Inferior parietal cortex (tissue), 1 donor: ENCODE results near the gene HHATL.

Experiments
- DNase-seq: peaks from one replicate; pipeline ENCODE4 v3.0.0-alpha.2; 2016; ENCODE audit errors: extremely low spot score

The HHATL gene

DNA sequence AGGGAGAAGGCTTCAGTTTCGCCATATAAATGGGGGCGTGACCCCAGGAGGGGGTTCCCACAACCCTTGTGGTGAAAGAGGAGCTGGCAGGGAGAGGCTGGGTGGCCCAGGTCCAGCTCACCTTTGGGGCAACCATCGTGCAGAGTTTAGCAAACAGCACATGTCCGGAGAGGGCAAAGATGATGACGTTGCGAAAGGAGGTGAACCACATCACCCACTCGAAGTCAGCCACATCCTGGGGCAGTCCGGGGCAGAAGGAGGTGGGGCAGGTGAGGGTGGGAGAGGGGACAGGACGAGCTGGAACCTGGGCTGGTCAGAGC is 3.7 kb downstream of the HHATL start:
- no peak for DNase-seq

DNA sequence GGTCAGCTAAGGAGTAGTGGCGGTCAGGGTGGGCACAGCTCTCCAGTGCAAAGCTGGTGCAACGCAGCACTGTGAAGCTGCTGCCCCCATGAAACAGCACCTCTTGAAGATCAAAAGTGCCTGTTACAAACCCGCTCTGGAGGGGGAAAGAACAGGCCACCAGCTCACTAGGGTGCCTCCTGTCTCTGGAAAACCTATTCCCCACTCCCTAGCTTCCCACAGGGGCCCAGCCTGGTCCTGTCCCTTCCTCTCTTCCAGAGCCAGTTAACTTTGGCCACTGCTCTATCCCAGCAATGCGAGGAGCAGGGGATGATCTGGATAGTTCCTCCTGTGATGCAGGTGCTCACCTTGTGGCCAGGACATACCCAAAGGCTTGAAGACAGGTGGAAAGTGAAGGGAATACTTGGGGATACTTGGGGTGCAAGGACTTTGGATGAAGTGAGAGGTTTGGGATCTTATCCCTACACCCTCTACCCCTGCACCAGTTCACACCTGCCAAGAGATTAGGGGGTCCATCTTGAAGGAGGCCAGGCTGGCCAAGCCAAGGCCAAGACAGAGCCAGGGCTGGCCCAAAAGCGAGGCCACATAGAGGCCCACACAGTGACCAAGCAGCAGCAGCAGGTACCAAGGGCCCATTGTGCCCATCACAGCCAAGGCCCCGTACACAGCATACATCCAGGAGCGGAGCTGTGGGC is 4.2 kb downstream of the HHATL start:
- DNase-seq: no peak

DNA sequence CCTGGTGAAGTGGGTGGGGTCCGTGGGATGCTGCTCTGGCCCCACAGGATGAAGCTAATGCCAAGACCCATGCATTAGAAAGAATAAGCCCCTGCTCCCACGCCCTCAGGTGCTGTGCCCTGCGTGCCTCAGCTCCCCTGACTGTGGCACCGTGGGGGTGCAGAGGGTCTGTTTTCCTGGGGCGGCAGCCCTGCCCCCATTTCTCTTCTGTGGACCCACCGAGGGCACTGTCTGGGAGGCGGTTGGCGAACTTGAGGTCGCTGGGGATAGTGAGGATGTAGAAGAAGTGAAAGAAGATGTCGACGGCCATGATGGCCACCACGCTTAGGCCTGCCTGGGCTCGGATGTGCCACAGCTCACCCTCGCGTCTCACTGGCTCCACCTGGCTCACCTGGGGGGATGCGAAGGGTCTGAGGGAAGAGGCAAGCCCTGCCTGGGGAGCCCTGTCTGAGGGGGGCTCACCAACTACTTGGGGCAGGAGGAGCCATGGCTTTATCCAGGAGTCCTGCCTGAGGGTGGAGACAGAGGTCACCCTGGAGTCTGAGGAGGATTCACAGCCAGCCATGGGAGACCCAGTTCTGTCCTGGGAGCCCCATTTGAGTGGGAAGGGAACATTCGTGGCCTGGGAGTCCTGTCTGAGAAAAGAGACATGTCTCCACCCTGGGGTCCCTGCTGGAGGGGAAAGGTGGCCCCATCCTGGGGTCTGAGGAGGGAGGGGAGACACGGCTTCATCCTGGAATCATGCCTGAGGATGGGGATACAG is 5.1 kb downstream of the HHATL start:
- no peak for DNase-seq

DNA sequence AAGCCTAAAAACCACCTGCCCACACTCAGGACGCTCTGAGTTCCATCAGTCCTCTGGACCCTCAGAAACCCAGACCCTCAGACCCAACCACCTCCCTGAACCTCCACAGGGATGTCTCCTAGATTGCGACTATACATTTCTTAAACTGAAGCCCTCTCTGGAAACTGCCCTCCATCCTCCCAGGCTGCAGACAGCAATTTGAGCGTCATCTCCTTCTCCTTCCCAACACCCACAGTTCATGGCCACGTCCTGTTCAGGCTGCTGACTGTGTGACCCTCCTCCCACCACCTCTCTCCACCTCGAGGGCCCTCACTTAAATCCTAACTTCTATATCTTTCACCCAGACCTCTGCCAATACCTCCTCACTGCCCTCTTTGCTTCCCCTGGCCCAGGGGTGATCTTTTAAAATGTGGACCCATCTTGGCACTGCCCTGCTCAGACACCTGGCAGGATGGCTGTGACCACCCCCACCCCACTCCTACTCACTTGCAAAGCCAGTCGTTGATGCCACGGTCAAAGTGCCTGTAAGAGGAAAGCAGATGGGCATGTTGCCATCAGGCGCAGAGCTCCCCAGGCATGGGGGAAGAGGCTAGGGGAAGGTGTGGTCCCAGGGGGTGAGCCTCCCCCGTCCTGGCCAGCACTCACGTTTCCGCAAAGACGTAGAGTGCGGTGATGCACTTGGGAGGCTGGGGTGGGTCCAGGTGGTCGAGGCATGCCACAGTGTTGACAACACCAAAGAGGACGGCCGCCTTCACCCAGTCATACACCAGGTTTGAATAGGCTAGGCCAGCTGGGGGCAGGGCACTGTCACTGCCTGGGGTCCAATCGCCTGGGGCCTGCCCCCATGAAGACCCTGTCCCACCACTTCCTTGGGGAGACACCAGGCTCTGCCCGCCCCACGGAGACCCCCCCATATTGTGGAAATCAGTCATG is 6.0 kb downstream of the HHATL start:
- no peak for DNase-seq

DNA sequence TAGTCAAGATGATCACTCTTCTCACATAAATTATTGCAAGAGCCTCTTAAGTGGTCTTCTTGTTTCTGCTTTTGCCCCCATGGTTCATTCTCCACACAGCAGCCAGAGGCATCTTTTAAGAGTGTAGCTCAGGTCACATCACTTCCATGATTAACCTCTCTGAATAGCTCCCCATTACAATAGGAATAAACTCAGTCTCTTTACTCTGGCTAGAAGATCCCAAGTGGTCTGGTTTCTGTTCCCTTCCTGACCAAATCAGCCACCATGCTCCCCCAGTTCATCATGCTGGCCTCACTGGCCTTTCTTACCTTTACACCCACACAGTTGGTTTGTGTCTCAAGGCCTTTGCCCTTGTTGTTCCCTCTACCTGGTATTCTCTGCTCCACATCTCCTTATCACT is 8.2 kb downstream of the HHATL start:
- DNase-seq: no peak

DNA sequence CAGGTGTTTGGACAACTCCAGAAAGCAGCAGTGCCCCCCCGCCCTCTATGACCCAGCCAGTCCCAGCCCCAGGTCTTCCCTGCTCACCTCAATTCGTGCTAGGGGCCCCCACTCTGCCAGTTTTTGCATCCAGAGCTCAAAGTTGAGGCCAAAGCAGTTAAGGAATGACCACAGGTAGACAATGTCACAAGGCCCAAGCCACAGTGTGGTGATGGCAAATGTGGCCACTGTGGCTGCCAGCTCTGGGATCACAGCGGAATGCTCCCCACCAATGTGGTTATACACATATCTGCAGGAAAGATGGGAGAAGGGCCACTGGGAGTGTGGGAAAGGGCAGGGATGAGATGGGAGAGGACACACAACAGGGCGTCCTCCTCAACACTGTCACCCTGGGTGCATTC is 9.1 kb downstream of the HHATL start:
- no peak for DNase-seq

DNA sequence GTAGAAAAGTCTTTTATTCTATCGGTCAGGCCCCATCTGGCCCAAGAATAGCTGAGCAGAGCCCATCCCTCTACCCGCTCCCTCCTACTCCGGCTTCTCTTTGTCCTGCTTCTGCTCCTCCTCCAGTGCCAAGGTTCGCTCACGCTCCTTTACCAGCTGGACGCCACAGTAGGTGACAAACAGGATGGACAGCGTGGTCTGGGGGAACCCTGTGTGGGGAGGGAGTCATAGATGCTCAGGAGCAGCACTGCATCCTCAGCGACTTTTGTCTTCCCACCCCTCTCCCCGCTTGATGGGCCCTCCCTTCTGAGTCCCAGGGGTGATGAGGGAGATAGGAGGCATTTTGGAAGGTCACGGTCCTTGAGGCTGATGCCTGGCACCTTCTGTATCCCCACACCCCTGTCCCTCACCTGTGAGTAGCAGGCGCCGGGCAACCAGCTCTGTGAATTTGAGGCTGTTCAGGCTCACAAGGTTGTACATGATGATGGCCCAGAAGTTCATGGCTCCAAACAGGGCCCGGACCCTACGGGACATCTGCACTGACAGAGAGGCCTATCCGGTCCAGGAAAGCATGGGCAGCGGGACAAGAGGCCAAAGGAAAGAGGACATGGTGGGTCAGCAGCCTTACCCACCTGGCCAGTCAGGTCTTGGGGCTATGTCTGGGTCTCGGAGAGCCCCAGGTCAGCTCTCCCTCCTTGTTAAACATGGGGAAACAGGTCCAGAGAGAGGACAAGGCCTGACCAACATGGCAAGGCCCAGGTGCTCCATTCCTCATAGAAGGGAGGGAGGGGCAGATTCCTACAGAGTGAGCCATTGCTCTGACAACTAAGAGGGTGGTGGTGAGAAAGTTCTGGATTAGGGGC is 9.7 kb downstream of the HHATL start:
- no peak for DNase-seq

DNA sequence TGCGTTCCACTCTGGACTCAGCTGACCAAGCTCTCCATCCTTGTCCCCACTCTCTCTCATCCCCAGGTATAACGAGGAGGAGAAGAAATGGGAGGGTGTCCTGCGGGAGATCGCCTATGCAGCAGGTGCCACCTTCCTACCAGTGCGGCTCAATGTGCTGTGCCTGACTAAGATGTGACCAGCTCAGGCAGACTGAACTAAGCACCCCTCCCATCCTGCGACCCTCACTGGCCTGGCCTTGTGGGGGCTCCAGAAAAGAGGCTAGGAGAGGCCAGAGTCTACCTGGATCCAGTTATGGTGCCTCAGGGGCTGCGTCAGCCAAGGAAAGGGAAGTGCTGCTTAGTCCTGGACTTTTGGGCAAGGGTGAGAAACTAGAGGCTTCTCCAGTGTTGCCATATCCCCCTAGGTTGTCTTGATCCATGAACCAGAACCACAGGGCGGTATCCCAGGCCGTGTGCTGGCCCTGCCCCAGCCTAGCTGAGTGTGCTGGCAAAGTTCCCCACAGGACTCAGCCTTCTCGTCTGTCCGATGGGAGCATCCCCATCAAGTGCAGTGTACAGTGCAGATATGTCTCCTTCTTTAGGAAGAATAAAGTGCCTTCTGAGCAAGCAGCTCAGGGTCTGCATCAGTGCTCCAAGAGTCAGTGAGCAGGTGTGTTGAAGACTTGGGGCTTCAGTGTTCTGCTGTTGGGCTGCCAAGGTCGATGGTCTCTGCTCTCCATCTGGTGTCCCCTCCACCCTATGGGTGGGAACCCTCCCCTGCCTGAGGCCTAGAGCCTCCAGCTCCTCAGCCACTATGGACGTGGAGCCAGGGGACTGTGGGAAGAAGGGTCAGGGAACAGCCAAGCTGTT is 10.6 kb downstream of the HHATL start:
- DNase-seq: no peak

DNA sequence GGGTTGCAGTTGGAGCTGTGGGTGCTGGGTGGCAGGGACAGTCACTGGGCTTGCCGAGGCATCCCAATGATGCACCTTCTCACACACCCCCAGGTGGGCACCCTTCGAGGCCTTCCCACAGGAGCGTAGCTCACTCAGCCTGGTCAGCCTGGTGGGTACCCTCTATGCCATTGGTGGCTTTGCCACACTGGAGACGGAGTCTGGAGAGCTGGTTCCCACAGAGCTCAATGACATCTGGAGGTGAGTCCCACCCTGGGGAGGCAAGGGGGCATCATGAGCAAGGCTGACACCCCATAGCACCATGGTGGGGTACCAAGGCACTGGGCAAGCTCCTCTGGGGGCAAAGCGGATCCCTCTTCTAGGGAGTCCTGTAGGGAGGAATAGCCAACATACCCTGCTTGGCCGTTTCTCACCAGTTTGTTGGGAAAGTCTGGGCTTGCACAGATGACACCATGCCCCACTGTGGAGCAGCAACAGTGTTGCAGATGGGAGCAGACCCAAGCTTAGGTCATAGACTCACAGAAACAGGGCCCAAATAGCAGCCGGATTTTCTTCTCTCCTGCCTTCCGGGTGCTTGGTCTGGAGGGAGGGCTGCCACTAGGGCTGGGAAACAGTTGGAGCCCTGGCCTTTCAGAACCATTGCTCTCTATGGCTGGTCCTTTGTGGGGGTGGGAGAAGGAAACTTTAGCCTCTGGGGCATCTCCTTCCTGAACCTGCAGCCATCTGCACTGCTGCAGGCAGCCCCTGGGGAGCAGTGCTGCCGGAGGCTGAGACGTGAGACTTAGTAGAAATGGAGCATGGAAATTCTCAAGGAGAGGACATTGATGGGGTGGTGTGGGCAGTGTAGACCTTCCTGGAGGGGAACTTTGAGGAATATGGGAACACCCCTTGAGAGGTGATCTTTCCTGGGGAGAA is 11.6 kb downstream of the HHATL start:
- no peak for DNase-seq

DNA sequence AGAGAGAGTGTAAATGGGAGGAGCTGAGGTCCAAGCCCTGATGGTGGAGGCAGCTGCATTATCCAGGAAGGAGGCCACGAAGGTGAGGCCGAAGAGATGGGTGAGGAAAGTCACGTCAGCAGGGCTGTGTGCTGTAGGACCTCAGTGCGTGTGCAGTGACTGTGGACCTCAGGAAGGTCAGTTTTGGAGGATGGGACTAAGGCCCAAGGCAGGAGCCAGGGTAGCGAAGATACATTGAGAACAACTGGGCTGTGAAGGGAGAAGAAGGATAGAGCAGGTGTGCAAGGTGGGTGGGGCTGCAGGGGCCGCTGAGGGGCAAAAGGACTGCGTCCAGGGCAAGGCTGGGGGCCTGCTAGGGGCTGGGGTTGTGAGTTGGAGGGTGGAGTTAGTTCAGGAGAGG is 12.4 kb downstream of the HHATL start:
- DNase-seq: no peak

DNA sequence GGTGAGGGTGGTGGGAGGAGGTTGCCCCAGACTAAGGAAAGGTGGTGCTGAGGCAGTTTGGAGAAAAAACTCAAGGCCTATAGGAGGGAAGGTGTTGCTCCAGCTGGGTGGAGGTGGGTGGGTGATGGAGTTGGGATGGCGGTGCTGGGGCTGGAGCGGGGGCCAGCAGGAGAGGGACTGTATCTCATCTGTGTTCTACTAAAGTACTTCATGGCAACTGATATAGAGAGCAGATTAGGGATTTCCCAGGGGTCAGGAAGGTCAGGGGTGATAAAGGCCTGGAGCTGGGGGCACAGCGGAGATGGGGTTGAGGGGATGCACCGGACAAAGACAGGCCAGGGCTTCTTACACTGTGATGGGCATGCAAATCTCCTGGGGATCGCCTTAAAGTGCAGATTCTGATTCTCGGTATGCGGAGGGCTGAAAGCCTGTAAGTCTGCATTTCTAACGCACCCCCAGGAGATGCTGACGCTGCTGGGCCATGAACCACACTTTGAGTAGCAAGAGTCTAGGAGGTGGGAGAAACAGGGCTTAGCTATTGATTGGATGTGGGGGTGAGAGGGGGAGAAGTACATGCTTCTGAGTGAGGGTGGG is 13.1 kb downstream of the HHATL start:
- DNase-seq: no peak

DNA sequence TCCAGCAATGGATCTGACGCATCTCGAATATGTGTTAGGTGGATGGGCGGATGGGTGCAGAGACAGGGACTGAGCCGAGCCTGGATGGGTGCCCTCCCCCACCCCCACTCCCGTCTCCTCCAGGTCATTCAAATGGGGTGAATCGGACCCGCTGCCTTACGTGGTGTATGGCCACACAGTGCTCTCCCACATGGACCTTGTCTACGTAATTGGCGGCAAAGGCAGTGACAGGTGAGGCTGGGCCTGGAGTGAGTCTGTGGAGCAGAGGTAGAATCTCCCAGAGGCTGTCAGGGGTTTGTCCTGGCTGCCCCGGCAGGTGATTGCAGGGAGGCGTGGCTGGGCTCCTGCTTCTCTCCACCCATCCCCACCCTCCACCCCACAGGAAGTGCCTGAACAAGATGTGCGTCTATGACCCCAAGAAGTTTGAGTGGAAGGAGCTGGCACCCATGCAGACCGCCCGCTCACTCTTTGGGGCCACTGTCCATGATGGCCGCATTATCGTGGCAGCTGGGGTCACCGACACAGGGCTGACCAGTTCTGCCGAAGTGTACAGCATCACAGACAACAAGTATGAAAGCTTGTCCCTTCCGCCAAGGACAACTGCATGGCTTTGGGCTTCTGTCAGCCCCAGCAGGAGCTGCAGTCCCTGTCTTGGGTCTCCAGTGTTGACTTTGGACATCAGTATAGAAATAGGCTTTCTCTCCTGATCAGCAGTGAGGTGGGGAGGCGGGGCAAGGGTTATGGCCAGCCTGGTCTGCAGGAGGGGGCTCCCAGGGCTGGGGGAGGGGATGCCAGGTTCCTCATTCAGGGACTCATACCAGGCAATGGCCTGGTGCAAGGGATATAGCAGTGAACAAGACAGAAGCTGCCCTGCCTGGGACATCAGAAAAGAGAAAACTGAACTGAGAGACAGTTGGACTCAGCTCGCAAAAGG is 13.8 kb downstream of the HHATL start:
- no peak for DNase-seq

DNA sequence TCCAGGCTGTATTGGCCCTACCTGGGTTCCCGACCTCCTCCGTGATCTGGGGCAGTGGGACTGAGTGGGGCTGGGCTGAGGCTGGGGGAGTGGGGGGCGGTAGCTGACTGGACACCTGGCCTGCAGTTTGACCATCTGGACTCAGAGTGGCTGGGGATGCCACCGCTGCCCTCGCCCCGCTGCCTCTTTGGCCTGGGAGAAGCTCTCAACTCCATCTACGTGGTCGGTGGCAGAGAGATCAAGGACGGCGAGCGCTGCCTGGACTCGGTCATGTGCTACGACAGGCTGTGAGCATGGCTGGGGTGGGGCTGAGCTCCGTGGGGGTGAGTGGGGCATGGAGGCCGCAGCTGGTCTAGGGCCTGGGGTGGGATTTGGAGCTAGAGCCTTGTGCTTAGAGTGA is 14.6 kb downstream of the HHATL start:
- no peak for DNase-seq

DNA sequence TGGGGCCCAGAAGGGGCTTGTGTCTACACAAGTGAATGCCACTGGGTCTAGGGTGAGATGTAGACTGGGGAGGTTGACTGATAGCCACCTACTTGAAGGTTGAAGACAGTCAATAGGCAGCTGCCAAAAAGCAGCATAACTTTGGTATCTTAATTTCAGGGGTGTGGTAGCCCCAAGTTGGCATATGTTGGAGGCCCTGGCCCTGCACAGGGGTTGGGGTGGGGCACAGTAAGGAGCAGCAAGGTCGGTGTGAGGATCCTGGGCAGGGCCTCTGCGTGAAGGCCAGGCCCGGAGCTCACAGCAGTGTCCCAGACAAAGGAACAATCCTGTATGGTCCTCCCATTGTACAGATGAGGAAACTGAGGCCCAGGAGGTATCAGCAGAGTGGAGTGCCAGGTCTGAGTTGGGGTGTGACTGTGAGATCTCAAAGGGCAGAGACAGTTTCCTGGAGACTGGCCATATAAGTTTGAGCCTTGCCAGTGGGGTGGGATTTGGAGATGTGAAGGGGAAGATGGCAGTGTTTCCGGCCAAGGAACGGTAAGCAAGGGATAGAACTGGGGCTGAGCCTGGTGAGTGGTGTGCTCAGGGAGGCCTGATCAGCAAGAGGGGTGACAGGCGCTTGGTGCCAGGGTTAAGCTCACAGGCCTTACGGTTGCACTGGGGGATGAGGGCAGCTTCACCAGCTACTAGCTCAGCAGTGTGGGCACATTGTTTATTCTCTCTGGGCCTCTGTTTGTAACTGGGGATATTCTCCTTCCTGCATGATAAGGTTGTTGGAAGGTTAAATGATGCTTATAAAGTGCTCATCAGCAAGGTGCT is 15.6 kb downstream of the HHATL start:
- DNase-seq: no peak

DNA sequence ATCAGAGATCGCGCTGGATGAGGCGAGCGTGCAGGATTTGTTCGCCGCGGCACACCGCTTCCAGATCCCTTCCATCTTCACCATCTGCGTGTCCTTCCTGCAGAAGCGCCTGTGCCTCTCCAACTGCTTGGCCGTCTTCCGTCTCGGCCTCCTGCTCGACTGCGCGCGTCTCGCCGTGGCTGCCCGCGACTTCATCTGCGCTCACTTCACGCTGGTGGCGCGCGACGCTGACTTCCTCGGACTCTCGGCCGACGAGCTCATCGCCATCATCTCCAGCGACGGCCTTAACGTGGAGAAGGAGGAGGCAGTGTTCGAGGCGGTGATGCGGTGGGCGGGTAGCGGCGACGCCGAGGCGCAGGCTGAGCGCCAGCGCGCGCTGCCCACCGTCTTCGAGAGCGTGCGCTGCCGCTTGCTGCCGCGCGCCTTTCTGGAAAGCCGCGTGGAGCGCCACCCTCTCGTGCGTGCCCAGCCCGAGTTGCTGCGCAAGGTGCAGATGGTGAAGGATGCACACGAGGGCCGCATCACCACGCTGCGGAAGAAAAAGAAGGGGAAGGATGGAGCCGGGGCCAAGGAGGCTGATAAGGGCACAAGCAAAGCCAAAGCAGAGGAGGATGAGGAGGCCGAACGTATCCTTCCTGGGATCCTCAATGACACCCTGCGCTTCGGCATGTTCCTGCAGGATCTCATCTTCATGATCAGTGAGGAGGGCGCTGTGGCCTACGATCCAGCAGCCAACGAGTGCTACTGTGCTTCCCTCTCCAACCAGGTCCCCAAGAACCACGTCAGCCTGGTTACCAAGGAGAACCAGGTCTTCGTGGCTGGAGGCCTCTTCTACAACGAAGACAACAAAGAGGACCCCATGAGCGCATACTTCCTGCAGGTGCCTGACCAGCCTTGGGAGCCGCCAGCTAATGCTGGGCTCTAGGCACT is 16.4 kb downstream of the HHATL start:
- DNase-seq: no peak

DNA sequence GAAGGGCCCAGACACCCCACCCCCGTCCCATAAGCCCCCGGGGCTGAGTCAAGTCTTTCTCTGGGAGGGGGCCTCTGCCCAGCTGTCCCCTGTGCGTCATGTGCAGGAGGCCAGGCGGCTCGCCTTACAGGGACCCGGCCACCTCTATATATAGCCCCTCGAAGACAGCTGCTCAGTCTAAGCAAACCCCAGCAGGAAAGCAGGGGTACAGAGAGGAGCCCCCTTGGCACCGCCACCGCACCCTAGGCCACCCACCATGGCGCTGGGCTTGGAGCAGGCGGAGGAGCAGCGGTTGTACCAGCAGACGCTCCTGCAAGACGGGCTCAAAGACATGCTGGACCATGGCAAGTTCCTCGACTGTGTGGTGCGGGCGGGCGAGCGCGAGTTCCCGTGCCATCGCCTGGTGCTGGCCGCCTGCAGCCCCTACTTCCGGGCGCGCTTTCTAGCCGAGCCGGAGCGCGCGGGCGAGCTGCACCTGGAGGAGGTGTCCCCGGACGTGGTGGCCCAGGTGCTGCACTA is 17.2 kb downstream of the HHATL start, which contains the start of gene KLHL40:
Gene KLHL40, plus strand, starts transcription at position 175 of the 519 bp plus-strand sequence. Its CDS starts 82 bp downstream, at position 257.
- no peak for DNase-seq
